GM21447 (cell line): ENCODE results near the gene GAS1.

Experiments
- ATAC-seq: cut with Tn5 transposase; IDR thresholded peaks from one replicate; pipeline ENCODE4 v1.9.1; 2021; ENCODE audit not compliant: unreplicated experiment

The GAS1 gene, protein sequence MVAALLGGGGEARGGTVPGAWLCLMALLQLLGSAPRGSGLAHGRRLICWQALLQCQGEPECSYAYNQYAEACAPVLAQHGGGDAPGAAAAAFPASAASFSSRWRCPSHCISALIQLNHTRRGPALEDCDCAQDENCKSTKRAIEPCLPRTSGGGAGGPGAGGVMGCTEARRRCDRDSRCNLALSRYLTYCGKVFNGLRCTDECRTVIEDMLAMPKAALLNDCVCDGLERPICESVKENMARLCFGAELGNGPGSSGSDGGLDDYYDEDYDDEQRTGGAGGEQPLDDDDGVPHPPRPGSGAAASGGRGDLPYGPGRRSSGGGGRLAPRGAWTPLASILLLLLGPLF

GRCh38 chr9:86947146-86948073, at the start of gene GAS1:
Gene GAS1 (minus strand): TSS chr9:86947506. CDS start chr9:86946779, 727 bp downstream.
- peak; percentile 66 for ATAC-seq

DNA sequence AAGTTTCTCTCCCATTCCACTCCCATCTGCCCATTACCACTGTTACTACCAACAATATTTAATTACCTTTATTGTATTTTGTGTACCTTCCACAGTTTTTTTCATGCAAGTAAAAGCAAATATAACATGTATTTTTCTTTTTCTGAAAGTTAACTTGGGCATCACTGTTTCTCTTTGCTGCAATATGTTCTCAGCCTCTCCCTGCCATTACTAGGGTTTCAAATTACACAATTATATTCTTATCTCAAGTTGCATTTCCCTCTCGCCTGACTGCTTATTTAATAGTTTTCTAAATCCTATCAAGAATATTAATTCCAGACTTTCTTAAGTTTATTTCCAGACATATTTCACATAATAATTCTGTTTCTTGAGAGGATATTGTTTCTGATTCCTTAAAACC, 46.9 kb upstream of the GAS1 start:
- no peak for ATAC-seq

- no peak for ATAC-seq
Measured at GRCh38 chr9:86993830-86994229, 46.5 kb upstream of the GAS1 start.

DNA sequence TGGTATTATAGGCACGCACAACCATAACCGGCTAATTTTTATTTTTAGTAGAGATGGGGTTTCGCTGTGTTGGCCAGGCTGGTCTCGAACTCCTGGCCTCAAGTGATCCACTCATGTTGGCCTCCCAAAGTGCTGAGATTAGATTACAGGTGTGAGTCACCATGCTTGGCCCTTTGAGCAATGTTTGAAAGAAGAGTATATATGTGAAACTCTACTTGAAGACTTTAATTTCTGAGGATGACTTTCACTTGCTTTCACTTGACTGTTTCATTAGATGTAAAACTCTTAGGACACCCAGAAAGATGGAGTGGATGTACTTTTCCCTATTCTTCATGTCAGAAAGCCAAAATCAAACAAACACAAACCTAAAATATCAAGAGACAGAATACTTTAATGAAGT, 43.8 kb upstream of the GAS1 start:
- no peak for ATAC-seq

GRCh38 chr9:86990290-86990689, 43.0 kb upstream of the GAS1 start:
- ATAC-seq, result no peak

- ATAC-seq, result no peak
Measured at GRCh38 chr9:86987900-86988299, 40.6 kb upstream of the GAS1 start.

DNA sequence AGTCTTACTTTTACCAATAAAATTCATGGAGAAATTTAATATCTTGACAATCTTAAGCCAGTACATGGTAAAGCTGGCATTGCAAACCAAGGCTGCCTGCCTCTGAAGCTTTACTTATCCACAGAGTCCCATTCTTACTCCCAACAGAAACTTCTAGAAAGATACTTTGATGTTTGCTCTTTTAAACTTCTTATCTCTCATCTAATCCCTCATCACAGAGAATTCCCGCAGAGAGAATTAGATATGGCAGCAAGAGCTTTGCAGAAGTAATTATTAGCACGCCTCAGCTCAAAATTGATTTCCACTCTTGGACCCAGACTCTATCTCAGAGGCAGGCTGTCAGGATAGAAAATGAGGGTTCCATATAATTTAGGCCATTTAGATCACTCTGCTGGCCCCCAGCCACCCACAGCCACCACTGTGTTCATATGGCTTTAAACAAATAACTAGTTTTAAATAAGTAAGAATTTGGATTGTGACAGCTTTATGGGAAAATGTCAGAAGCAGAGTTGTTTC, 37.9 kb upstream of the GAS1 start:
- ATAC-seq, result no peak

- no peak for ATAC-seq
Measured at GRCh38 chr9:86983620-86984259, 36.4 kb upstream of the GAS1 start.

DNA sequence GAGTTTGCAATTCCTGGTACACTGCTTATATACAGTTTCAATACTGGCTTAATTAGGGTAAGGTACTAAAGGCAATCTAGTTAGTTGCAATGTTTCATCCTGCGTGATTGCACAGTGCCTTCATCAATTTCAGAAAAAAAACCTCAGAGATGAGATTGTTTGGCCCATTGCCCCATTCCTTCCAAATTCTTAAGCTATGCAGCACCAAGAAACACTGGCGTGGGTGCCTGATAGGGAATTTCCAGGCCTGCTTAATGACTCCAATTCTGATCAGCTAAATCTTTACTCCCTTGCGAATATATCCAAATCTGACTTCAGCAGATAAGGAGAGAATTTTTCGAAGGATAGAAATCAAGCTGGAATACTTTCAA, 35.9 kb upstream of the GAS1 start:
- ATAC-seq, result no peak

DNA sequence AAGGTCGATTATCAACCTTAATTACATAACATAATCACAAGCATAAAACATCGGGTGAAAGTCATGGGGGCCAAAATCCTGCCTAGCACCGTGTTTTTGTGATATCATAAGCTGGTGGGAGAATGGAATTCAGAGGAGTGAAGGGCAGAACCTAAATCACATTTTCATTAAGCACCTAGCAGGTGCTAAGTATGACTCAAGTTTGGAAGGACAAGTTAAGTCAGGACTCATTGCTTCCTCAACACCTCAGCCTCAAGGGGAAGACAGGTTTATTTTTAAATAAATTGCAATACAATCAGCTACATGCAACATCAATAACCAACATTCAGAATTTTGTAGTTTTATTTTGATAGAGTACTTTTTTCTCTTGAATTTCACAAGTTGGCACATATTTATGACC, 33.5 kb upstream of the GAS1 start:
- ATAC-seq, result no peak

DNA sequence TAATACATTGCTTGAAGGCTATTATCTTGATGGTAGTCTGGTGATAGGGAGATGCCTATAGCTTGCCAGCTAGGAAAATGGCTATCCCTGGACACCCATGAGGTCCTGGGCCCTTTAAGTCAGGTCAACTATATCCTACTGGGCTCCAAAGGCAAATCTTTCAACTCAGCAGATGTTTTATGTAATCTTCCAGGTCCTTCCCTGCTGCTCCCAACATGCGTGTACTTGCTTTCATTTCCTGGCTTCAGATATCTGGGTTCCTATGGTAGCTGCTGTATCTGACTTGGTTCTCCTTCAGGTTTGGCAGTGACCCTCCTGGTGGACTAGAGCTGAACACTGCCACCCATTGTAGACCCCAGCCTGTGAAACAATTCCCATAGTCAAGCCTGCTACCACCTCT, 32.4 kb upstream of the GAS1 start:
- no peak for ATAC-seq

DNA sequence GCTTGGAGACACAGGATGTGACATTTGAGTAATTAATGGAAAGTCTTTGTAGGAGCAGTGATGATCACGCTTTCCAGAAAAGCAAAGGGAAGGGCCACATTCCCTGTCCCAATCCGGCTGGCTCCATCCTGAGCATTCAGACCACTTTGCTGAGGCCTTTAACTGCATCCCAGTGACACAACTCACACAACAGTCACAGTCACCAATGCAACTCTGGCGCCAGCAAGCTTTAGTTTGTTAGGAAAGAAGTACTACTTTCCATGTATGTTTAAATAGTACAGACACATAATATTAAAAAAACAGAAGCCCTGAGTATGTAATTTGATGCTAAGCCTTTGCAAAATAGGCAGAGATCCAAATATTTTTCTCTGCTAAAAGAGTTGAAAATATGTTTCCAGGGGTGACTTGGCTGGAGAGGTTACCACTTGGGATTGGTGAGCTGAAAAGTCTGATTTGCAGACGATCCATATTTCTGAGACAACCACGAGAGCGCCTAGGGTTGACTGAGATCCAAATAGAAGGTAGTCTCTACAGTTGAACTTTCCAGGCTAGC, 31.7 kb upstream of the GAS1 start:
- no peak for ATAC-seq

DNA sequence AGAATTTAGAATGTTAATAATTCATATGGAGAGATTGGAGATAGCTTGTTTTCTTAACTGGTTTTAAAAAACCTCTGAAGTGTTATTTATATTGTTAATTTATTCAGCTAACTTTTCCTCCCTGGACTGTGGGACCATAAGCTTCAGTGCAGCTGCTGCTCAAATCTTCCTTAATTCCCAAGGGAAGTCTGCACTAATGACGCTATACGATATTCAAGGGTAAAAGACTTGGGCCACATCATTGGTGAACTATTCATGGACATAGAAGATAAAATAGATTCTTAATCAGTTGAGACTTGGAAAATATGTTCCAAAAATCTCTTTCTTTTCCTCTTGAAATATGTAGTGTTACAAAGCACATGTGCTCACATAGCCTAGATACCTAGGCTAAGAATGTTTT, 31.1 kb upstream of the GAS1 start:
- no peak for ATAC-seq

- ATAC-seq, result no peak
Measured at GRCh38 chr9:86977205-86977835, 30.0 kb upstream of the GAS1 start.

GRCh38 chr9:86975606-86976005, 28.3 kb upstream of the GAS1 start:
- ATAC-seq, result no peak

DNA sequence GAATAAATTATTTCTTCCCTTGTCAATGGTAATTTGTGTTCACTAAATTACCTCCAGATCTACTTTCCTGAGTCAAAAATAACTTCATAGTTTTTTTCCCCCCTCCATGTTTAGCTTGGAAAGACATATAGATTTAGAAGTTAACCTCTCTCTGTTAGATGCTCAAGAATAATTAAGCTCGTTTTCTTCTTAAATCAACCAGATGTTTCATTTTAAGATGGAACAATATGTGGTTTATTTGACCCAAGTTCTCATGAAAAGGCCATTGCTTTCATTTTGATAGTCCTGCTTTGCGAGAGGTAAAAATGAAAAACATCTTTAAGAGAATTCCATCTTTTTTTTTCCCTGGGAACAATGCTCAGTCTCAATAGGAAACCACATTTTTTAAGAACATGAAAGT, 27.7 kb upstream of the GAS1 start:
- no peak for ATAC-seq

GRCh38 chr9:86974421-86974820, 27.1 kb upstream of the GAS1 start:
- ATAC-seq, result no peak

GRCh38 chr9:86971742-86972141, 24.4 kb upstream of the GAS1 start:
- ATAC-seq, result no peak

DNA sequence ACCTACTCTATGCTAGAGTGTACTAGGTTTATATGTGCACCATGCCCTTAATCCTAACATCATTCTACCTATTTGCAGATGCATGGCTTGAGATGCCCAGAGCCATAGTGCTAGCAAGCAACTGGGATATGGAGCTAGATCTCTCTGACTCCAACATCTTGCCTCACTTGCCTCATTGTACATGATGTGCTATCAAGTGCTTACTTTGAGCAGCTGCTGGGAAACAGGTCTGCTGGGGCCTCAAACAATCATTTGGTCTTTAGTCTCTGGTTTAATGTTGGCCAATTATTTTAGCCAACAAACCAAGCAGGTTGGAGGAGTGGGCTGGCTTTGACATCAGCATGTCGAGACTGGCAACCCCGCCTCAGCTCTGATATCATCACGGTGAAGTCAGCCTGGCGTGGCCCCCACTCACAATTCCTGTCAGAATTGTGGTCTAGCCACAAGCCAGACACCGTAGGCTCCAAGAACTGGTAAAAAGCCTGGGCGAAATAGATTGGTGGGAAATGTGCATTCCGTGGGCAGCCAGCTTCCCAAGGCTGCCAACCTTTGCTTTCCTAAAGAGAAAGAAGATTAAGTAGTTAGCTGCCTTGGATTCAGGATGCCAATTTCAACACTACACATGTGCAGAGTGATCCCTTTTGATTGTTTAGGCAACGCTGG, 21.1 kb upstream of the GAS1 start:
- ATAC-seq, result no peak

- ATAC-seq, result no peak
Measured at GRCh38 chr9:86966852-86967511, 19.7 kb upstream of the GAS1 start.
